Epithelial cell of prostate (primary cell): ENCODE measurements around the gene AK1.

ENCODE experiments used
- DNase-seq: peaks from one replicate; pipeline ENCODE4 v3.0.0-alpha.2; 2011; ENCODE audit warnings: low read depth, low spot score
- H3K27ac ChIP-seq: fragments of 450-650 bp; 2 replicates; pipeline ENCODE4 v1.5.1; 2017; ENCODE audit warnings: mild to moderate bottlenecking

AK1 gene

GRCh38 chr9:127877566-127877998, at the start of gene AK1:
Gene AK1 (minus strand): TSS chr9:127877675. CDS start chr9:127874617, 3,058 bp downstream.
- no peak for DNase-seq
- H3K27ac ChIP-seq: peak within 1 kb of the TSS; percentile 14

GRCh38 chr9:127926906-127927200, 49.4 kb upstream of the AK1 start:
- DNase-seq: no peak
- peak overlapping the region; percentile 38 for H3K27ac ChIP-seq

- H3K27ac ChIP-seq: peak overlapping the region; percentile 38
- DNase-seq: no peak
These were observed 48.8 kb upstream of the AK1 start for GRCh38 chr9:127925959-127926905.

GRCh38 chr9:127924736-127925444, 47.4 kb upstream of the AK1 start:
- no peak for DNase-seq
- no peak overlapping the region for H3K27ac ChIP-seq

- H3K27ac ChIP-seq: peak overlapping the region; percentile 62
These were observed 46.3 kb upstream of the AK1 start for GRCh38 chr9:127923771-127924170.

GRCh38 chr9:127923046-127923445, 45.6 kb upstream of the AK1 start:
- no peak for DNase-seq
- peak overlapping the region; percentile 62 for H3K27ac ChIP-seq

More at GRCh38 chr9:127923771-127924170, 46.3 kb upstream of the AK1 start:
- DNase-seq: no peak

- no peak overlapping the region for H3K27ac ChIP-seq
- DNase-seq: no peak
These were observed 44.2 kb upstream of the AK1 start for GRCh38 chr9:127921557-127922120.

GRCh38 chr9:127920794-127921193, 43.3 kb upstream of the AK1 start:
- H3K27ac ChIP-seq: no peak overlapping the region
- DNase-seq: no peak

- peak; percentile 94 for DNase-seq
- H3K27ac ChIP-seq: peak overlapping the region; percentile 62
These were observed 41.9 kb upstream of the AK1 start for GRCh38 chr9:127919253-127919815.

- no peak for DNase-seq
- peak overlapping the region; percentile 62 for H3K27ac ChIP-seq
These were observed 41.0 kb upstream of the AK1 start for GRCh38 chr9:127918183-127919107.

GRCh38 chr9:127917603-127918002, 40.1 kb upstream of the AK1 start:
- H3K27ac ChIP-seq: peak overlapping the region; percentile 62
- no peak for DNase-seq

GRCh38 chr9:127916720-127917581, 39.5 kb upstream of the AK1 start, which contains the start of gene ST6GALNAC4:
Gene ST6GALNAC4 (minus strand): TSS chr9:127917041. CDS start chr9:127916419, 622 bp downstream.
- H3K27ac ChIP-seq: peak within 1 kb of the TSS; percentile 62
- no peak for DNase-seq

GRCh38 chr9:127915801-127916719, 38.6 kb upstream of the AK1 start:
- no peak overlapping the region for H3K27ac ChIP-seq
- DNase-seq: no peak

- DNase-seq: no peak
- H3K27ac ChIP-seq: no peak overlapping the region
These were observed 37.9 kb upstream of the AK1 start for GRCh38 chr9:127915325-127915752.

GRCh38 chr9:127913682-127914081, 36.2 kb upstream of the AK1 start:
- DNase-seq: no peak
- H3K27ac ChIP-seq: no peak overlapping the region

GRCh38 chr9:127912882-127913281, 35.4 kb upstream of the AK1 start:
- H3K27ac ChIP-seq: no peak overlapping the region
- DNase-seq: no peak

- no peak overlapping the region for H3K27ac ChIP-seq
- no peak for DNase-seq
These were observed 34.8 kb upstream of the AK1 start for GRCh38 chr9:127912296-127912695.
